Subcutaneous adipose tissue (tissue), 4 donors: ENCODE data around the gene CHST11. TPM values are rescaled to one million over a fixed set of nuclear protein-coding genes. Genes with fewer than 3 reads are reported as not detected.

Experiments used
- CTCF ChIP-seq: fragments of 450-650 bp; IDR thresholded peaks from one replicate; pipeline ENCODE4 v1.5.1; 2016; ENCODE audit warnings: low read depth, mild to moderate bottlenecking, control low read depth, antibody characterized with exemption, moderate library complexity
- total RNA-seq, 4 donors: library from RNA; depleted of rRNA; stranded (reverse); fragments of >200 nt; gene quantifications; one replicate each; pipeline ENCODE4 v1.1.0, GENCODE V29; 2016

CHST11 gene
- total RNA-seq, 4 donors from 2014 or later: 5.1 to 48.4 (median 9.3) TPM

GRCh38 chr12:104701301-104701700 is 244.6 kb downstream of the CHST11 start:
- no peak for TF ChIP-seq CTCF

- no peak for TF ChIP-seq CTCF
These were observed 245.0 kb downstream of the CHST11 start for GRCh38 chr12:104701756-104702155.

GRCh38 chr12:104702565-104703139 is 245.9 kb downstream of the CHST11 start:
- TF ChIP-seq CTCF: no peak

- no peak for TF ChIP-seq CTCF
These were observed 246.6 kb downstream of the CHST11 start for GRCh38 chr12:104703372-104703771.

DNA sequence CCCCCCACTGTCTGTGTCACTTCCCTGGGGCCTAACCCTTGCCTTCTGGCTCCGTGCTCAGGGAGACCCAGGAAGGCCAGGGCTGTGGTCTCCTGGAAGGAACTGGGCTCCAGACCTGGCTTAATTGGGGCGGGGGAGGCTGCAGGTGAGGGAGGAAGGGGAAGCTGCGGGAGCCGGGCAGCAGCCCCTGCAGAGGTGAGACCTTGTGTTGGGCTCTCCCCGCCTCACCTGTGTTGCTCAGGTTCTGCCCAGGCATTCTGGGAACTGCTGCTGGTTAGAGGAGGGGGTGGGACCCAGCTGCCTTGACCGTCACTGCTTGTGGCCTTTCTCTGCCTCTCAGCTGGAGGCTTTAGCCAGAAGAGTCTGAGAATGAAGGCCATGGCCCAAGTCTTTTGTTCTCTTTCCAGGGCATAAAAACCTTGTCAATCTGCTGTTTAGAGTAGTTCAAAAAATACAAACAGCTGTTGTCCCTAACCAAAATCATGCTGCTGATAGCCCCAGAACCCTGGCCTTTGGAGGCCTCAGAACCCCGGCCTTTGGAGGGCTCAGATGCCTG is 247.6 kb downstream of the CHST11 start:
- no peak for TF ChIP-seq CTCF

DNA sequence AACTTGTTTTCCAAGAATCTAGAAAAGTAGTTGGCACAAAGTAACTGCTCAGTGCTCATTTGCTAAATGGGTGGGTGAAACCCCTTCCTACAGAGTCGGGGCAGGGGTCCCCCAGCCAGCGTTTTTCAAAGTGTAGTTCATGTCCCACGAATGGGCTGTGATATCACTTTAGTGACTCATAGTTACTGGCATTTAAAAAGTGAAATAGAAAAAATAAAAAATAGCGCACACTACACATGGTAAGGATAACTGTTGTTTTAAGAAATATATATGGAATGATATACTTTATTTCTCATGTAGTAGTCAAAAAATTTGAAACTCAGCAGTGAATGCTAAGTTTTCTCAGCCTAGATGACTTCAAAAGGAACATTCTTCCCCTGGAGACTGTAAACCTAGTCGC is 250.4 kb downstream of the CHST11 start:
- no peak for TF ChIP-seq CTCF

GRCh38 chr12:104707794-104708558 is 251.2 kb downstream of the CHST11 start:
- TF ChIP-seq CTCF: no peak
